ENCODE data around the gene SMOC1. TPM values are rescaled to one million over a fixed set of nuclear protein-coding genes. Genes with fewer than 3 reads are reported as not detected.

SMOC1 gene
- total RNA-seq, 1 donor from 2014 or later: 89.3 TPM

DNA sequence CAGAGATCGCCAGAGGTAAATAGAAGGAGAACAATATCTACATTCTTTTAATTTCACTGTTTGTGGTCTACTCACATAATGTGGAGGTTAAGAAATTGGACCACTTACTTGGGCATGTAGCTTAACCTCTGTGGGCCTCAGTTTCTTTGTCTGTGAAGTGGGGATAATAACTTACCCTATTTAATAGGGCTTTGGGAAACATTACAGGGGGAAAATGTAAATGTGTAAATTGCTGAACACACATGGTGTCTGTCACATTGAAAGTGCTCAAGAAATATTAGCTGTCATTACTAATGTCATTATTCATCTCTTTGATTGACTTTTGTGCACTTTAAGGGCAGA is 169.1 kb downstream of the SMOC1 start:
- Mint-ChIP-seq H3K9me3 (no peaks in the 10 kb centered on the region), H3K27ac (no peak overlapping the region), H3K36me3 (no peaks in the 10 kb centered on the region), H3K27me3 (ENCODE audit: insufficient read depth, low read depth) (peaks cover 6% of the 10 kb centered on the region), H3K4me1 (peaks cover 15% of the 10 kb centered on the region), H3K4me3 (no peak overlapping the region)
- Histone ChIP-seq H3K36me3 (no peaks in the 10 kb centered on the region), H3K79me2 (ENCODE audit: low read depth) (no peaks in the 10 kb centered on the region), H3K4me2 (no peak overlapping the region), H3K4me1 (peaks cover 30% of the 10 kb centered on the region), H3F3A (ENCODE audit: low read depth) (peaks cover 16% of the 10 kb centered on the region), H4K20me1 (ENCODE audit: low read depth) (no peaks in the 10 kb centered on the region), H3K27me3 (no peaks in the 10 kb centered on the region), H3K4me3 (no peak overlapping the region), H2AFZ (replicated peaks) (no peak overlapping the region), H3K27ac (no peak overlapping the region), H3K9me3 (ENCODE audit: low read depth) (no peaks in the 10 kb centered on the region), H3K9ac (no peak overlapping the region)
- no peak for DNase-seq (ENCODE audit: low spot score)
- TF ChIP-seq EZH2phosphoT487 (IDR thresholded peaks at IDR 0.05) (no peak), EZH2 (IDR thresholded peaks at IDR 0.05) (no peak)
- TF ChIP-seq, protein P1, sequence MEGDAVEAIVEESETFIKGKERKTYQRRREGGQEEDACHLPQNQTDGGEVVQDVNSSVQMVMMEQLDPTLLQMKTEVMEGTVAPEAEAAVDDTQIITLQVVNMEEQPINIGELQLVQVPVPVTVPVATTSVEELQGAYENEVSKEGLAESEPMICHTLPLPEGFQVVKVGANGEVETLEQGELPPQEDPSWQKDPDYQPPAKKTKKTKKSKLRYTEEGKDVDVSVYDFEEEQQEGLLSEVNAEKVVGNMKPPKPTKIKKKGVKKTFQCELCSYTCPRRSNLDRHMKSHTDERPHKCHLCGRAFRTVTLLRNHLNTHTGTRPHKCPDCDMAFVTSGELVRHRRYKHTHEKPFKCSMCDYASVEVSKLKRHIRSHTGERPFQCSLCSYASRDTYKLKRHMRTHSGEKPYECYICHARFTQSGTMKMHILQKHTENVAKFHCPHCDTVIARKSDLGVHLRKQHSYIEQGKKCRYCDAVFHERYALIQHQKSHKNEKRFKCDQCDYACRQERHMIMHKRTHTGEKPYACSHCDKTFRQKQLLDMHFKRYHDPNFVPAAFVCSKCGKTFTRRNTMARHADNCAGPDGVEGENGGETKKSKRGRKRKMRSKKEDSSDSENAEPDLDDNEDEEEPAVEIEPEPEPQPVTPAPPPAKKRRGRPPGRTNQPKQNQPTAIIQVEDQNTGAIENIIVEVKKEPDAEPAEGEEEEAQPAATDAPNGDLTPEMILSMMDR (IDR thresholded peaks at IDR 0.05): no peak

DNA sequence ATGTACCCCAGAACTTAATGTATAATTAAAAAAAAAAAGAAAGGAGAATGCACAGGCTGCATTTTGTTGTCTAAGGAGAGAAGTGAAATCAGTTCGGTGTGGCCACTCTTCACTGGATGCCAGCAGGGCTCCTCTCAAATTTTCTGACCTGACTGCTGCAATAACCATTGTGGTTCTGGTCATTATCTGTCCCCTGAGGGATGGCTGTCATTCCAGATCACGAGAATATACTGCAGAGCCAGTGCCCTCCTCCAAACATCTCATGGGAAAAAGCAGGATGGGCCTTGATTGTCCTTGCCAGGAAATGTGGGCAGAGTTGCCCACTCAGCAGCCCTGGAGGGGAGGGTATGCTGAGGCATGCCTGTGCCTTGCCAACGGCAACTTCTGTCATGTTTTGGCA is 170.4 kb downstream of the SMOC1 start:
- Histone ChIP-seq H4K20me1 (ENCODE audit: low read depth) (no peaks in the 10 kb centered on the region), H3K27me3 (no peaks in the 10 kb centered on the region), H3F3A (ENCODE audit: low read depth) (peaks cover 22% of the 10 kb centered on the region), H3K27ac (no peak overlapping the region), H2AFZ (replicated peaks) (no peak overlapping the region), H3K4me1 (peaks cover 43% of the 10 kb centered on the region), H3K9ac (no peak overlapping the region), H3K79me2 (ENCODE audit: low read depth) (no peaks in the 10 kb centered on the region), H3K9me3 (ENCODE audit: low read depth) (no peaks in the 10 kb centered on the region), H3K4me2 (peak overlapping the region; percentile 40), H3K4me3 (no peak overlapping the region), H3K36me3 (no peaks in the 10 kb centered on the region)
- no peak overlapping the region for H3K27ac Mint-ChIP-seq
- H3K4me1 Mint-ChIP-seq: peaks cover 15% of the 10 kb centered on the region
- no peaks in the 10 kb centered on the region for H3K9me3 Mint-ChIP-seq
- no peak overlapping the region for H3K4me3 Mint-ChIP-seq
- no peaks in the 10 kb centered on the region for H3K36me3 Mint-ChIP-seq
- TF ChIP-seq EZH2phosphoT487 (IDR thresholded peaks at IDR 0.05) (no peak), EZH2 (IDR thresholded peaks at IDR 0.05) (no peak)
- TF ChIP-seq, protein P1 (IDR thresholded peaks at IDR 0.05): no peak
- H3K27me3 Mint-ChIP-seq (ENCODE audit: insufficient read depth, low read depth): peaks cover 5% of the 10 kb centered on the region
- no peak for DNase-seq (ENCODE audit: low spot score)

DNA sequence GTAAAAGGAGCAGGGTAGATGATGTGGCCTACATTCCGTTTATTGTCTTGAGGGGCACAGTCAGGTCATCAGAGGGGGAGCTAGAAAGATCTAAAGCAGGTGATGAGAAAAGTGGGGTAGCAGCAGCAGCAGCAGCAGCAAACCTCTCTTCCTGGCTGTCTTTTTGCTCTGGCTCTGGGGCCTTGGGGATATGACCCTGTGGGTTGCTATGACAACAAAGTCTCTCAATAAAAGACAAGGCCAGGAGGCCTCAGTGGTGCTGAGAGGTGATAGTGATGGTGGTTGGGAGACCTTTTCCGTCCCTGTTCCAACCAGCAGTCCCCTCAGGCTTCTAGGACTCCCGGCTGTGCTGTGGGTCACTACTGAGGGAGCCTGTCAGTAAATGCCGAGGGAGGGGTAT is 170.9 kb downstream of the SMOC1 start:
- Histone ChIP-seq H3K36me3 (no peaks in the 10 kb centered on the region), H3K27me3 (no peaks in the 10 kb centered on the region), H4K20me1 (ENCODE audit: low read depth) (no peaks in the 10 kb centered on the region), H3K9me3 (ENCODE audit: low read depth) (no peaks in the 10 kb centered on the region), H3K9ac (no peak overlapping the region), H3F3A (ENCODE audit: low read depth) (peaks cover 22% of the 10 kb centered on the region), H3K4me1 (peaks cover 44% of the 10 kb centered on the region), H3K79me2 (ENCODE audit: low read depth) (no peaks in the 10 kb centered on the region), H3K27ac (no peak overlapping the region), H2AFZ (replicated peaks) (no peak overlapping the region), H3K4me3 (no peak overlapping the region), H3K4me2 (peak overlapping the region; percentile 40)
- TF ChIP-seq, protein P1 (IDR thresholded peaks at IDR 0.05): no peak
- TF ChIP-seq EZH2 (IDR thresholded peaks at IDR 0.05): no peak
- H3K27ac Mint-ChIP-seq: no peak overlapping the region
- H3K4me1 Mint-ChIP-seq: peaks cover 15% of the 10 kb centered on the region
- H3K4me3 Mint-ChIP-seq: no peak overlapping the region
- no peaks in the 10 kb centered on the region for H3K36me3 Mint-ChIP-seq
- no peaks in the 10 kb centered on the region for H3K9me3 Mint-ChIP-seq
- peak; percentile 58 for DNase-seq (ENCODE audit: low spot score)
- H3K27me3 Mint-ChIP-seq (ENCODE audit: insufficient read depth, low read depth): peaks cover 5% of the 10 kb centered on the region
